ENCODE data around the gene MUC5B.

MUC5B gene

GRCh38 chr11:1228921-1229451 lies 6.1 kb downstream of the MUC5B start:
- TF ChIP-seq TAF1 (IDR thresholded peaks at IDR 0.05; ENCODE audit: borderline replicate concordance, insufficient read depth, low read length) (no peak), FOXP2 (optimal IDR thresholded peaks at IDR 0.05; ENCODE audit: borderline replicate concordance, extremely low read depth, extremely low read length, insufficient read depth) (no peak), POLR2AphosphoS5 (IDR thresholded peaks at IDR 0.05; ENCODE audit: low read depth, low read length) (no peak), SIN3A (IDR thresholded peaks at IDR 0.05; ENCODE audit: borderline replicate concordance, insufficient read depth, low read length) (no peak), REST (IDR thresholded peaks at IDR 0.05; ENCODE audit: insufficient read depth in 1 of 2, low read depth in 2 of 2, low read length in 2 of 2) (no peak)

GRCh38 chr11:1229471-1230120 lies 6.7 kb downstream of the MUC5B start:
- TF ChIP-seq POLR2AphosphoS5 (IDR thresholded peaks at IDR 0.05; ENCODE audit: low read depth, low read length) (no peak), FOXP2 (optimal IDR thresholded peaks at IDR 0.05; ENCODE audit: borderline replicate concordance, extremely low read depth, extremely low read length, insufficient read depth) (no peak), REST (IDR thresholded peaks at IDR 0.05; ENCODE audit: insufficient read depth in 1 of 2, low read depth in 2 of 2, low read length in 2 of 2) (no peak), SIN3A (IDR thresholded peaks at IDR 0.05; ENCODE audit: borderline replicate concordance, insufficient read depth, low read length) (no peak), TAF1 (IDR thresholded peaks at IDR 0.05; ENCODE audit: borderline replicate concordance, insufficient read depth, low read length) (no peak)

GRCh38 chr11:1230121-1230455 lies 7.2 kb downstream of the MUC5B start:
- TF ChIP-seq TAF1 (IDR thresholded peaks at IDR 0.05; ENCODE audit: borderline replicate concordance, insufficient read depth, low read length): no peak
- TF ChIP-seq REST (IDR thresholded peaks at IDR 0.05; ENCODE audit: insufficient read depth in 1 of 2, low read depth in 2 of 2, low read length in 2 of 2): no peak
- no peak for TF ChIP-seq FOXP2 (optimal IDR thresholded peaks at IDR 0.05; ENCODE audit: borderline replicate concordance, extremely low read depth, extremely low read length, insufficient read depth)
- TF ChIP-seq SIN3A (IDR thresholded peaks at IDR 0.05; ENCODE audit: borderline replicate concordance, insufficient read depth, low read length): no peak
- TF ChIP-seq POLR2AphosphoS5 (IDR thresholded peaks at IDR 0.05; ENCODE audit: low read depth, low read length): no peak

- TF ChIP-seq TAF1 (IDR thresholded peaks at IDR 0.05; ENCODE audit: borderline replicate concordance, insufficient read depth, low read length) (no peak), SIN3A (IDR thresholded peaks at IDR 0.05; ENCODE audit: borderline replicate concordance, insufficient read depth, low read length) (no peak), FOXP2 (optimal IDR thresholded peaks at IDR 0.05; ENCODE audit: borderline replicate concordance, extremely low read depth, extremely low read length, insufficient read depth) (no peak), POLR2AphosphoS5 (IDR thresholded peaks at IDR 0.05; ENCODE audit: low read depth, low read length) (no peak), REST (IDR thresholded peaks at IDR 0.05; ENCODE audit: insufficient read depth in 1 of 2, low read depth in 2 of 2, low read length in 2 of 2) (no peak)
Observed at GRCh38 chr11:1230456-1231395, 7.9 kb downstream of the MUC5B start.
